ENCODE results near the gene GPHN. TPM values are rescaled to one million over a fixed set of nuclear protein-coding genes. Genes with fewer than 3 reads are reported as not detected.

GPHN gene
- total and polyA plus RNA-seq, 2 donors (not counting 3 experiments of a cell fraction or from before 2014, with no cell fraction given): 5.1 to 23.2 TPM

DNA sequence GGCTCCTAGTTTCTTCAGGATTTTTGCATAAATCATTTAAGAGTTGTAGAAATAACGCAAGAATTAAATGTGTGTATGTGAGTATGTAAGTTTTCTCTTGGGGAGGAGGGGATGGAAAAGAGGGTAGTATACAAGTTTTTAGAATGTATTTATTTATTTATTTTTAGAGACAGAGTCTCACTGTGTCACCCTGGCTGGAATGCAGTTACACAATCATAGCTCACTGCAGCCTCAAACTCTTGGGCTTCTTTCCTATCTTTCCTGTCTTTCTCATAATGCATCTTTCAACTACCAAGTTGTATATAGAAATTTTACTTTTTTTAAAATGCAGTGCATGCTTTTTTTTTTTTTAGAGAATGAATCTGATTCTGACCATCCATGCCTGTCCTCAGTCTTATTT is 412.2 kb downstream of the GPHN start:
- no TSS peak for BruUV-seq (replicated peaks)
- no peaks in the 10 kb centered on the region for H3K9me3 ChIP-seq (replicated peaks; ENCODE audit: control insufficient read depth, insufficient read depth, low read length)
- H3K4me3 ChIP-seq (replicated peaks in 1 of 3; ENCODE audit: insufficient read depth in 1 of 3, low read depth in 1 of 3, low read length in 3 of 3): no peak overlapping the region
- no peak overlapping the region for H3K4me2 ChIP-seq (ENCODE audit: insufficient read depth, low read length)
- DNase-seq (ENCODE audit: low read depth, low spot score): no peak
- no peak overlapping the region for H3K27ac ChIP-seq (ENCODE audit: insufficient read depth, low read depth, low read length)
- H3K9ac ChIP-seq (replicated peaks; ENCODE audit: extremely low read depth, insufficient read depth, low read length): no peak overlapping the region
- no peak for FAIRE-seq
- H3K79me2 ChIP-seq (ENCODE audit: control insufficient read depth, insufficient read depth, low read length): no peaks in the 10 kb centered on the region
- H4K20me1 ChIP-seq (replicated peaks; ENCODE audit: control insufficient read depth, extremely low read depth, insufficient read depth, low read length): no peaks in the 10 kb centered on the region
- POLR2A ChIA-PET: no interaction called here
- H2AFZ ChIP-seq (ENCODE audit: low read depth, low read length): no peak overlapping the region
- no peaks in the 10 kb centered on the region for H3K36me3 ChIP-seq (ENCODE audit: control insufficient read depth in 2 of 2, extremely low read depth in 1 of 2, insufficient read depth in 2 of 2, low read length in 2 of 2)
- TF ChIP-seq, protein P1, sequence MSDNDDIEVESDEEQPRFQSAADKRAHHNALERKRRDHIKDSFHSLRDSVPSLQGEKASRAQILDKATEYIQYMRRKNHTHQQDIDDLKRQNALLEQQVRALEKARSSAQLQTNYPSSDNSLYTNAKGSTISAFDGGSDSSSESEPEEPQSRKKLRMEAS (IDR thresholded peaks at IDR 0.05; ENCODE audit: insufficient read depth, insufficient read length): no peak
- no peak for TF ChIP-seq EZH2 (IDR thresholded peaks at IDR 0.05; ENCODE audit: borderline replicate concordance, low read depth, low read length, severe bottlenecking)
- no peaks in the 10 kb centered on the region for H3K9me1 ChIP-seq (replicated peaks; ENCODE audit: control insufficient read depth, extremely low read depth, insufficient read depth, low read length)
- intact Hi-C loops (cut with micrococcal nuclease): no loop called here
- CTCF ChIA-PET: no interaction called here
- dilution Hi-C loops (cut with MboI; ENCODE audit: extremely low pct_ligation_motif_present, low sequenced_read_pairs): loop anchor here (25.0 kb wide), 1 partner anchor 108 kb away; no protein-coding TSS in a partner anchor
- no peaks in the 10 kb centered on the region for H3K4me1 ChIP-seq (ENCODE audit: control insufficient read depth, extremely low read depth, insufficient read depth, low read length)
- no peaks in the 10 kb centered on the region for H3K27me3 ChIP-seq (ENCODE audit: control insufficient read depth in 2 of 2, insufficient read depth in 2 of 2, low read length in 2 of 2)

DNA sequence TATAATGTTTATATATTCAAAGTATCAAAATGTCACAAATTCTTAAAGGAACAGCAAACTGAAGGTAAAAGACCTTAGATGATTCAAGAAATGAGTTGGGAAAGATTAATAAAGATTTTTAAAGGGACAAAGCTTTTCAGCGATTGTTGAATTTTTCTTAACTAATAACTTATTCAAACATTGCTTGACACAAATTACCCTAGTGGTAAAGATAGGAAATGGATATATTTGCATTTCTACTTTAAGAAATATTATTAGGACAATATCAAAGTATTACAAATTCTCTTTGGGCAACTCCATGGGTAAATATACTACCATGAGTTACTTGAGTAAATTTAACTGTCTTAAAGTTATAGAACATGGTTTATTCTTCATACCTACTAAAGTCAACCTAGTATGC is 415.3 kb downstream of the GPHN start:
- TF ChIP-seq, protein P1 (IDR thresholded peaks at IDR 0.05; ENCODE audit: insufficient read depth, insufficient read length): no peak
- TF ChIP-seq FOS (IDR thresholded peaks at IDR 0.05; ENCODE audit: borderline replicate concordance, insufficient read depth, low read length): no peak
- TF ChIP-seq, protein P2, sequence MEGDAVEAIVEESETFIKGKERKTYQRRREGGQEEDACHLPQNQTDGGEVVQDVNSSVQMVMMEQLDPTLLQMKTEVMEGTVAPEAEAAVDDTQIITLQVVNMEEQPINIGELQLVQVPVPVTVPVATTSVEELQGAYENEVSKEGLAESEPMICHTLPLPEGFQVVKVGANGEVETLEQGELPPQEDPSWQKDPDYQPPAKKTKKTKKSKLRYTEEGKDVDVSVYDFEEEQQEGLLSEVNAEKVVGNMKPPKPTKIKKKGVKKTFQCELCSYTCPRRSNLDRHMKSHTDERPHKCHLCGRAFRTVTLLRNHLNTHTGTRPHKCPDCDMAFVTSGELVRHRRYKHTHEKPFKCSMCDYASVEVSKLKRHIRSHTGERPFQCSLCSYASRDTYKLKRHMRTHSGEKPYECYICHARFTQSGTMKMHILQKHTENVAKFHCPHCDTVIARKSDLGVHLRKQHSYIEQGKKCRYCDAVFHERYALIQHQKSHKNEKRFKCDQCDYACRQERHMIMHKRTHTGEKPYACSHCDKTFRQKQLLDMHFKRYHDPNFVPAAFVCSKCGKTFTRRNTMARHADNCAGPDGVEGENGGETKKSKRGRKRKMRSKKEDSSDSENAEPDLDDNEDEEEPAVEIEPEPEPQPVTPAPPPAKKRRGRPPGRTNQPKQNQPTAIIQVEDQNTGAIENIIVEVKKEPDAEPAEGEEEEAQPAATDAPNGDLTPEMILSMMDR (IDR thresholded peaks at IDR 0.05; ENCODE audit: extremely low read depth in 1 of 2, insufficient read depth in 1 of 2, low read depth in 1 of 2, low read length in 2 of 2): no peak
- TF ChIP-seq EZH2 (IDR thresholded peaks at IDR 0.05; ENCODE audit: borderline replicate concordance, low read depth, low read length, severe bottlenecking): no peak
- no peak for TF ChIP-seq MYC (IDR thresholded peaks at IDR 0.05; ENCODE audit: low read depth, low read length)
- TF ChIP-seq JUN (IDR thresholded peaks at IDR 0.05; ENCODE audit: borderline replicate concordance, insufficient read depth, insufficient read length, low read depth): no peak
- TF ChIP-seq GATA2 (IDR thresholded peaks at IDR 0.05; ENCODE audit: insufficient read depth, insufficient read length, low read depth, low read length): no peak
- no peak for TF ChIP-seq POLR2AphosphoS5 (IDR thresholded peaks at IDR 0.05; ENCODE audit: insufficient read depth, low read depth, low read length)
- no peak for TF ChIP-seq POLR2A (IDR thresholded peaks at IDR 0.05; ENCODE audit: low read depth, low read length)
- BruUV-seq (replicated peaks): no TSS peak
- POLR2A ChIA-PET: no interaction called here

More for the DNA sequence above, 415.3 kb downstream of the GPHN start:
- Histone ChIP-seq H3K9ac (replicated peaks; ENCODE audit: extremely low read depth, insufficient read depth, low read length) (no peak overlapping the region), H3K27me3 (ENCODE audit: control insufficient read depth in 2 of 2, insufficient read depth in 2 of 2, low read length in 2 of 2) (no peaks in the 10 kb centered on the region), H3K4me2 (ENCODE audit: insufficient read depth, low read length) (no peak overlapping the region), H3K36me3 (ENCODE audit: control insufficient read depth in 2 of 2, extremely low read depth in 1 of 2, insufficient read depth in 2 of 2, low read length in 2 of 2) (no peaks in the 10 kb centered on the region), H4K20me1 (replicated peaks; ENCODE audit: control insufficient read depth, extremely low read depth, insufficient read depth, low read length) (no peaks in the 10 kb centered on the region), H3K4me1 (ENCODE audit: control insufficient read depth, extremely low read depth, insufficient read depth, low read length) (no peaks in the 10 kb centered on the region), H3K9me3 (replicated peaks; ENCODE audit: control insufficient read depth, insufficient read depth, low read length) (no peaks in the 10 kb centered on the region), H3K27ac (ENCODE audit: insufficient read depth, low read depth, low read length) (no peak overlapping the region), H3K79me2 (ENCODE audit: control insufficient read depth, insufficient read depth, low read length) (no peaks in the 10 kb centered on the region), H3K9me1 (replicated peaks; ENCODE audit: control insufficient read depth, extremely low read depth, insufficient read depth, low read length) (no peaks in the 10 kb centered on the region), H2AFZ (ENCODE audit: low read depth, low read length) (no peak overlapping the region), H3K4me3 (replicated peaks in 1 of 3; ENCODE audit: insufficient read depth in 1 of 3, low read depth in 1 of 3, low read length in 3 of 3) (no peak overlapping the region)
- intact Hi-C loops (cut with micrococcal nuclease) (no loop called here), dilution Hi-C loops (cut with MboI; ENCODE audit: extremely low pct_ligation_motif_present, low sequenced_read_pairs) (loop anchor here (25.0 kb wide), 1 partner anchor 111 kb away; no protein-coding TSS in a partner anchor)
- CTCF ChIA-PET: interaction anchor here (1.6 kb wide), 1 partner anchor 18 kb away, joined by 3 read pairs; no protein-coding TSS in a partner anchor
- FAIRE-seq (no peak), DNase-seq (ENCODE audit: low read depth, low spot score) (no peak)
